Epithelial cell of esophagus (primary cell): Measurements from ENCODE around the gene C1orf35.
A peak's percentile ranks its signal among the peaks of the same experiment; 100 is the strongest.

ENCODE experiments used
- DNase-seq: peaks from one replicate; pipeline ENCODE4 v3.0.0; 2010; ENCODE audit warnings: low read depth
- H3K4me3 ChIP-seq: 2 replicates; pipeline ENCODE4 v1.5.1; 2011; ENCODE audit warnings: mild to moderate bottlenecking, low read length, control low read depth
- CTCF ChIP-seq: IDR thresholded peaks from 2 replicates; pipeline ENCODE4 v1.5.1; 2011; ENCODE audit warnings: low read depth, mild to moderate bottlenecking, low read length, control low read depth, inconsistent platforms; ENCODE audit not compliant: insufficient read depth; ENCODE audit errors: missing control alignments

C1orf35 gene

GRCh38 chr1:228131766-228132165 is 28.6 kb upstream of the C1orf35 start:
- no peak for TF ChIP-seq CTCF
- no peak for DNase-seq
- H3K4me3 ChIP-seq: no peak overlapping the region

- no peak overlapping the region for H3K4me3 ChIP-seq
- no peak for TF ChIP-seq CTCF
- DNase-seq: no peak
Measured at GRCh38 chr1:228125185-228125584, 22.1 kb upstream of the C1orf35 start.

GRCh38 chr1:228123505-228123904 is 20.4 kb upstream of the C1orf35 start:
- DNase-seq: no peak
- TF ChIP-seq CTCF: no peak
- no peak overlapping the region for H3K4me3 ChIP-seq

- no peak for TF ChIP-seq CTCF
- DNase-seq: no peak
- no peak overlapping the region for H3K4me3 ChIP-seq
Measured at GRCh38 chr1:228122921-228123441, 19.9 kb upstream of the C1orf35 start.

GRCh38 chr1:228120857-228121489 is 17.8 kb upstream of the C1orf35 start:
- peak; percentile 46 for DNase-seq
- H3K4me3 ChIP-seq: no peak overlapping the region

GRCh38 chr1:228120351-228120750 is 17.2 kb upstream of the C1orf35 start:
- TF ChIP-seq CTCF: no peak
- no peak overlapping the region for H3K4me3 ChIP-seq
- DNase-seq: no peak

More at GRCh38 chr1:228120857-228121489, 17.8 kb upstream of the C1orf35 start:
- TF ChIP-seq CTCF: no peak

GRCh38 chr1:228118040-228118439 is 14.9 kb upstream of the C1orf35 start:
- no peak overlapping the region for H3K4me3 ChIP-seq
- DNase-seq: no peak
- no peak for TF ChIP-seq CTCF
